ENCODE measurements around the gene SLC27A6.

Gene SLC27A6

DNA sequence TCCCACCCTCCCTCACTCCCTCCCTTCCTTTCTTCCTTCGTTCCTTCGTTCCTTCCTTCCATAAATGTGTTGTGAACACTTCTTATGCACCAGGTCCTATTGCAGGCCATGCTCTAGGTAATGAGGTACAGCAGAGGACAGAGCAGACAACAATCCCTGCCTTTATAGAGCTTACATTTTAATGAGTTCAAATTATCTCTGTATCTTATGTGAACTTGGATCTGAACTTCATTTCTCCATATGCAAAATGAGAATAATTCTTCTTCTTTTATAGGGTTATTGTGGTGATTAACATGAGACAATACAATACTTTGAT lies 37.2 kb downstream of the SLC27A6 start:
- FAIRE-seq (no peak), DNase-seq (ENCODE audit: insufficient read length, low spot score) (no peak)

DNA sequence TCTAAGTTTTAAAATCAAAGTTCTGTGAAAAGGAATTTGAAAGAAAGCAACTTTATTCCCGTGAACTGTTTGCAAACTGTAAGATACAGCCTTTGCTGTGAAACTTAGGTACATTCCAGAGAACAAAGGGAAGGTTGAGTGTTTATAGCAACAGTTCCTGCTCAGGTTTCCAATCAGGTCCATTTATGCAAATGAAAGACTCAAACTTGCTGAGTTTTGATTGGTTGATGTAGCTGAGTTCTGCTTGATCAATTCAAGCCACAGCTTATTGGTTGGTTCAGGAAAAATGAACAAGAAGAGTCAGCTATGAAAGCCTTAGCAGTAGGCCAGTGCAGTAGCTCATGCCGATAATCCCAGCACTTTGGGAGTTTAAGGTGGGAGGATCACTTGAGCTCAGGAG lies 37.9 kb downstream of the SLC27A6 start:
- FAIRE-seq (no peak), DNase-seq (ENCODE audit: insufficient read length, low spot score) (no peak)

More for the DNA sequence above, 37.2 kb downstream of the SLC27A6 start:
- TF ChIP-seq CTCF (IDR thresholded peaks at IDR 0.05; ENCODE audit: insufficient read depth, missing control alignments), result no peak

DNA sequence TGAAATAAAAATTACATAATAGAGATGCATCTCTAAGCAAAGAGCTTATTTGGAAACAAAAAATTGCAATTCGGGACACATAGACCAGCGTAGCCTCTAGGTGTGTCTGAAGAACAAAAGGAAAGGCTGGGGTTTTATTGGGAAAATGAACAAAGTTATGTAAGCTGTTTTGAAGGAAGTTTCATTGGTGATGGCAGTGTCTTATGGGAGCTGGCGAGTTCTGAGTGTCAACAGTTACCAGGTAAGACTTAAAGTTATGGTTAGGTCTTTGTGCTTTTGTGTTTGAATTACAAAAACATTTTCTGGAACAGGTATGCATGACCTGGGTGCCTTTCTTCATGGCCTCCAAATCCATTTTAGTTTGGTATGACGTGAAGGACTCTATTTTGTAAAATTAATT lies 48.9 kb downstream of the SLC27A6 start:
- DNase-seq (ENCODE audit: insufficient read length, low spot score), result no peak
- no peak for TF ChIP-seq CTCF (IDR thresholded peaks at IDR 0.05; ENCODE audit: insufficient read depth, missing control alignments)
- FAIRE-seq, result peak; percentile 21

More for the DNA sequence above, 37.9 kb downstream of the SLC27A6 start:
- no peak for TF ChIP-seq CTCF (IDR thresholded peaks at IDR 0.05; ENCODE audit: insufficient read depth, missing control alignments)

DNA sequence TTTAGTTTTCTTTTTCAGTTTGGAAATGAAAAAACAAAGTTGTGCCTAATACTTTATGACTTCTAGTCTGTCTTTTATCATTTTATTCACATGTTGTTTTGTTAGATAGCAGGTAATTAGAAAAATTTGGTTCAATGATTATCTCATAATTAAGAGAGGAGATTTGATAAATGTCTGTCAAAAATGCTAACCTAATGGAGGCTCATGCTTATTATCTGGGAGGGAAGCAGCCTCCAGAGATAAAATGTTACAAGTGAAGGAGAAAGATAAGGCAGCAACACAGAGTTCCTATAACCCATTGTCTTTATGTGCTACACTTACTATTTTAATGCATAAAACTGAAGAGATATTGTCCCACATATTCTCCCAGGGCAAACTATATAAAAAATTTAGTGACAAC lies 53.5 kb downstream of the SLC27A6 start:
- no peak for FAIRE-seq
- DNase-seq (ENCODE audit: insufficient read length, low spot score), result no peak
- no peak for TF ChIP-seq CTCF (IDR thresholded peaks at IDR 0.05; ENCODE audit: insufficient read depth, missing control alignments)

- DNase-seq (ENCODE audit: insufficient read length, low spot score), result no peak
- peak; percentile 29 for FAIRE-seq
Observed at GRCh38 chr5:129019401-129019908, 54.2 kb downstream of the SLC27A6 start.

DNA sequence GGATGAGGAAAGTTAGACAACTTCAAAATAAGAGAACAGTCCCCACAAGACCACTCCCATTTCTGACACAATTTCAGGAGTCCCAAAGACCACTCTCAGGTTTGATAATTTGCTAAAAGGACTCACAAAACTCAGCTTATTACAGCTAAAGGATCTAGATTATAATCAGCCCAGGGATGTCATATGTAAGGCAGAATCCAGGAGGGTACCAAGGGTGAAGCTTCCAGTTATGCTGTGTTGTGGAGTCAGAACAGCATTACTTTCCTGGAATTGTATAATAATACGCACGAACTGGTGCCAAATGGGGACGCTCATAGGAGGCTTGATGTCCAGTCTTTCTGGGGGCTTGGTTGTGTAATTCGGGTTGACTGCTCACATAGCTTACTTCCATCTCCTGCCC lies 55.4 kb downstream of the SLC27A6 start:
- no peak for DNase-seq (ENCODE audit: insufficient read length, low spot score)
- FAIRE-seq, result no peak
- TF ChIP-seq CTCF (IDR thresholded peaks at IDR 0.05; ENCODE audit: insufficient read depth, missing control alignments), result no peak

More at GRCh38 chr5:129019401-129019908, 54.2 kb downstream of the SLC27A6 start:
- no peak for TF ChIP-seq CTCF (IDR thresholded peaks at IDR 0.05; ENCODE audit: insufficient read depth, missing control alignments)

- TF ChIP-seq CTCF (IDR thresholded peaks at IDR 0.05; ENCODE audit: insufficient read depth, missing control alignments), result no peak
- FAIRE-seq, result no peak
- no peak for DNase-seq (ENCODE audit: insufficient read length, low spot score)
Observed at GRCh38 chr5:129021744-129022143, 56.5 kb downstream of the SLC27A6 start.

Data from D721Med (cell line).